Spinal cord (tissue), 10 donors: ENCODE measurements around the gene CTDSPL2. TPM values are rescaled to one million over a fixed set of nuclear protein-coding genes. Genes with fewer than 3 reads are reported as not detected.
"Not testable (repeated sequence)": the region's sequence is repeated elsewhere in the genome, so short reads cannot be mapped to it uniquely, and the experiment has no call there.

Experiments used
- DNase-seq, 6 donors: peaks; one replicate each; pipeline versions ENCODE4 v3.0.0 to v3.0.0-alpha.2; 2013 to 2015; ENCODE audit warnings: low spot score in 6 of 6, low read depth in 4 of 6
- H3K27ac ChIP-seq: one replicate; pipeline ENCODE4 v1.5.1; 2013; ENCODE audit warnings: low read depth, low read length, control low read depth
- H3K27me3 ChIP-seq: one replicate; pipeline ENCODE4 v1.6.1; 2013; ENCODE audit warnings: low read length; ENCODE audit not compliant: control insufficient read depth, insufficient read depth
- H3K36me3 ChIP-seq: one replicate; pipeline ENCODE4 v1.6.1; 2013; ENCODE audit warnings: low read length; ENCODE audit not compliant: control insufficient read depth, insufficient read depth
- H3K4me1 ChIP-seq: one replicate; pipeline ENCODE4 v1.6.1; 2013; ENCODE audit warnings: low read length; ENCODE audit not compliant: control insufficient read depth, insufficient read depth
- H3K4me3 ChIP-seq: one replicate; pipeline ENCODE4 v1.5.1; 2013; ENCODE audit warnings: low read depth, low read length, control low read depth
- H3K9me3 ChIP-seq: one replicate; pipeline ENCODE4 v1.6.1; 2013; ENCODE audit warnings: low read length; ENCODE audit not compliant: control insufficient read depth, insufficient read depth
- WGBS: methylation state at CpG from one replicate; pipeline ENCODE4 v1.1.5; 2013; ENCODE audit warnings: missing lambda C conversion rate; ENCODE audit not compliant: insufficient coverage; 5-methylcytosine and 5-hydroxymethylcytosine counted together
- polyA plus RNA-seq, 2 donors: library from polyadenylated mRNA; unstranded; fragments of 120-200 nt; gene quantifications; one replicate each; pipeline ENCODE4 v1.2.1, GENCODE V29; 2013; ENCODE audit not compliant: insufficient read length in 2 of 2
- total RNA-seq, 2 donors: library from RNA; depleted of rRNA in 1 of 2; stranded (reverse); fragments of 120-200 nt in 1 of 2; fragments of >200 nt in 1 of 2; gene quantifications; one replicate each; pipeline versions ENCODE4 v1.2.3 to v1.2.4, GENCODE V29; 2013 to 2014
- donor health status: healthy.

The CTDSPL2 gene
- total and polyA plus RNA-seq, 4 donors, result 29.7 to 123 (median 63.8) TPM

DNA sequence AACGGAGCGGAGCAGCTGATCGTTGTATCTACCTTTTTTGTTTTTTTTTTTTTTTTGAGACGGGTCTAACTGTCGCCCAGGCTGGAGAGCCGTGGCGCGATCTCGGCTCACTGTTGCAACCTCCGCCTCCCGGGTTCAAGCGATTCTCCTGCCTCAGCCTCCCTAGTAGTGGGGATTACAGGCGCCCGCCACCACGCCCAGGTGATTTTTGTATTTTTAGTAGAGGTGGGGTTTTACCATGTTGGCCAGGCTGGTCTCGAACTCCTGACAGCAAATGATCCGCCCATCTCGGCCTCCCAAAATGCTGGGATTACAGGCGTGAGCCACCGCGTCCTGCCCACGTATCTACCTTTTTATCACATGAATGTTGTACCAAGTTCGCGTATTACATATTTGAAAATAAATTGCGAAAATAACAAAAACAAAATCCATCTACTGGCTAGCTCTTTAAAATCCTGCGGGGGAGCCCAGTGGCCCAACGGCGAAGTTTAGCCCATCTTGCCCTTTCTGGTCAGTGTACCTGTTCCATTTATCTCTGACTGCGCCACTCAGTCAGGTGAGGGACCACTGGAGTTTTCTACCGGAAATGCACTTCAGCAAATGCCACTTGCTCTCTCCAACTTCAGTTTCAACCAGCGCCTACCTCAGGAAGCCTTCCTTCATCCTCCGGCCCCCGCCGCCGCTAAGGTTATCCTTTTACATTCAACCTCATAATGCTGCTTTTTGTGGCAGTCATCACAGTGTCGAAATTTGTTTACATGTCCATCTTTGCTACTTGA is 108.3 kb downstream of the CTDSPL2 start:
- Histone ChIP-seq H3K36me3 (peaks cover 14% of the 10 kb centered on the region), H3K27ac (peak overlapping the region; percentile 99), H3K27me3 (no peaks in the 10 kb centered on the region), H3K4me3 (peak overlapping the region; percentile 90), H3K9me3 (no peaks in the 10 kb centered on the region), H3K4me1 (peaks cover 13% of the 10 kb centered on the region)
- DNase-seq, result peak in 4 of 6 donors; percentile 2 to 75 (median 10)
- WGBS, result 48% methylated on average over 23 of the region's 36 CpGs

DNA sequence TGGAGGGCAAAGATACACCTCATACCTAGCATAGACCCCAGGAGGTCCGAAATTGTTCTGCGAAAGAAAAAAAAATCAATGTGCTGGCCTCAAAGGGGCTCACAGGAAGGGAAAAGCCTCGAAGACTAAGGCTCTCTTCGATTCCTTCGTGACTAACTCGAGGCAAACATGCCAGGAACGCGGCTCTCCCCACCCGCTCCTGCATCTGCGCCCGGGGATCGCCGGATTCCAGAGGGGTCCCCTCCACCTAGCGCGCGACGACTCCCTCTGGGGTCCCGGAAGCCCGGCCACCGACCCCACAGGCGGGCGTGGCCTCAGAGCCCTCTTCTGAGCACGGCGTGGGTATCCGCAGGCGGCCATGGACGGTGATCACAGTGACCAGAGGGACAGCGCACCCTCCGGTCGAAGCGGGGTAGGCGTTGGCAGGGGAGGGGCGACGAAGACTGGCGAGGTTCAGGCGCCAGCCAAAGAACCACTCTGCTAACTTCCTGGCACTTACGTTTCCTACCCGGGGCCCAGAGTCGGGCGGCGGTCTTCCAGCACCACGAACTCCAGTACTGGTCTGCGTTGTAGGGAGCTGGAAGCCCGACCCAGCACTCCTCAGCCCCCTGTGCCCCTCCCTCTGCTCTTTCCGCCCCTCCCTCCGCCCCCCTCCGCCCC is 109.0 kb downstream of the CTDSPL2 start:
- Histone ChIP-seq H3K9me3 (no peaks in the 10 kb centered on the region), H3K27me3 (no peaks in the 10 kb centered on the region), H3K4me3 (peak overlapping the region; percentile 90), H3K36me3 (peaks cover 14% of the 10 kb centered on the region), H3K4me1 (peaks cover 13% of the 10 kb centered on the region), H3K27ac (peak overlapping the region; percentile 99)
- WGBS, result 0% methylated on average over 35 of the region's 47 CpGs
- peak in 4 of 6 donors; percentile 50 to 80 (median 70) for DNase-seq

DNA sequence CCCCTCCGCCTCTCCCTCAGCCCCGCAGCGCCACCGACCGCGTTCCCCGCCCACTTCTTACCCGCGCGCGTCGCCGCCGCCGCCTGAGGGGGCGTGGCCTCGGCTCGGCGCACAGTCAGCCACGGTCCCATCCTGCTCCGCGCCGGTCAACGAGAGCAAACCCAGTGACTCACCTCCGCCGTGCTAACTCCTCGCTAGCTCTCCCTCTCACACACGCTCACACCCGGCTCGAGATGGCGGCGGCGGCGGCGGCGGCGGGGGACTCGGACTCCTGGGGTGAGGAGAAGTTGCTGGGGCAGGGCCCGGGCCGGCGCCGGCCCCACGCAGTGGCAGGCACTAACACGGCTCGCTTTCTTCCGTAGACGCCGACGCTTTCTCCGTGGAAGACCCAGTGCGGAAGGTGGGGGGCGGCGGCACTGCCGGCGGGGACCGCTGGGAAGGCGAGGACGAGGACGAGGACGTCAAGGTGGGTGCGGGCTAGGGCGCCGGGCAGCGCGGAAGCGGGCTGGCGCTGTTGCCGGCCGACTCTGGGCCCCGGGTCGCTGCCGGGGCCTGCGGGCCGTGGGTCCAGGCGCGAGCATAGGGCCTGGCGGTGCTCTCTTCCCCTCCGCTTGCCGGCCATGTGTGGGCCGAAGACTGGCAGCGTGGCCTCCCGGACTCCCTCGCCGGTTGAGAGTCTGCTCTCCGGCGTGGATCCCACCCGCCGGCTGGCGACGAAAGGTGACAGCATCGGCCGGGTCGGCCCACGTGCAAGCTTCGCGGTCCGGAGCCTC is 109.7 kb downstream of the CTDSPL2 start, which contains the start of gene EIF3J:
Gene EIF3J (plus strand): TSS at position 186 of the 773 bp plus-strand sequence. CDS start 48 bp downstream, at position 234.
- H3K36me3 ChIP-seq, result peaks cover 14% of the 10 kb centered on the region
- peaks cover 13% of the 10 kb centered on the region for H3K4me1 ChIP-seq
- DNase-seq, result peak; percentile 78 to 98 (median 92)
- WGBS, result under 1% methylated on average over 95 of the region's 97 CpGs
- H3K4me3 ChIP-seq, result peak within 1 kb of the TSS; percentile 90
- H3K27me3 ChIP-seq, result no peaks in the 10 kb centered on the region
- no peaks in the 10 kb centered on the region for H3K9me3 ChIP-seq
- H3K27ac ChIP-seq, result peak within 1 kb of the TSS; percentile 99

DNA sequence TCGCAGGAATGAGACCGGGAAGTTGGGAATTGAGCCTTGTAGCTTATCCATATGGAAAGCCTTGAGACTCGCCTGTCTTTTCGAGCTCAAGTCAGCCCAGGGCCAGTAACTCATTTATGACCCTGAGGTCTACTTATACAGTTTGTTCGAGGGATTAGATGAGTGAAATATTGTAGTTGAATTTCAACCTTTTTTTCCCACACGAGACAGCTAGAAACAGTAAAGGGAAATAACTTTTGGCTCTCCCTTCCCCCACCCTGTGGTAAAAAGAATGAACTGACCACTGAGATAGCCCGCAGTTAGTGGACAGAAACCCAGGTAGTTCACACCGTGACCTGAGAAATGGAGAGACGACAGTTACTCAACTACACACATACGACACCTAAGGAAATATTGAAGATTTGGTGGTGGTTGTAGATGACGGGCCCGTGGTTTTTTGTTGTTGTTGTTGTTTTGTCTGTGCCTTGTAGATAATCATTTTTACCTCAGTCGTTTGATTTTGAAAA is 110.4 kb downstream of the CTDSPL2 start:
- Histone ChIP-seq H3K27ac (peak overlapping the region; percentile 89), H3K4me3 (peak overlapping the region; percentile 90)

DNA sequence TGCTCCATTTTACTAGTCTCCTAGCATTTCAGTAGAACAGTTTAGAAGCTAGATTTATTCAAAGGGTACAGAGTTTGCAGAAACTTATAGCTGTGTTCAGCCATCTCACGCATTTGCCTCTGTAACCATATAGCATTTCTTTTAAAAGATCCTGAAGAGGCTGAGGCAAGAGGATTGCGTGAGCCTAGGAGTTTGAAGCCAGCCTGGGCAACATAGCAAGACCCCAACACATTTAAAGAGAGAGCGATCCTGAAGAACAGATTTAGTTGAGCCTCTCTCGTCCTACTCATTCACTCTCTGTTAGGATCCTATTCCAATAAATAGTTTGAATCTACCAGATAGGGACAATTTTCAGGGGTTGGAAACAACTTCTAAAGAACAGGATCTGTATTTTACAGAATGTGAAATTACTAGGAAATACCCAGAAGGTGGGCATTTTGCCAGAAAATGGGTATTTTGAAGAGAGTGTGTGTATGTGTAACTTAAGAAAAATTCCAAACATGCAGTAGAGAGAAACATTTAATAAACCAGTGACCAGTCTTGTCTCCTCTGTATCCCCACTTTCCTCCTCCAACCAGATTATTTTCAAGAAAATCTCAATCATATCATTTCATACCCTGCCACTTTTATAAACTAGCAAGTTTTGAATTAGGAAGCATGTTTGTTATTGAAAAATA is 114.0 kb downstream of the CTDSPL2 start:
- 100% methylated on average over 1 of the region's 4 CpGs for WGBS
- DNase-seq, result no peak
- H3K9me3 ChIP-seq, result no peaks in the 10 kb centered on the region

More for the DNA sequence above, 110.4 kb downstream of the CTDSPL2 start:
- Histone ChIP-seq H3K4me1 (peaks cover 13% of the 10 kb centered on the region), H3K9me3 (no peaks in the 10 kb centered on the region), H3K36me3 (peaks cover 14% of the 10 kb centered on the region), H3K27me3 (no peaks in the 10 kb centered on the region)
- no peak for DNase-seq
- 0% methylated on average over 3 of the region's 13 CpGs for WGBS

DNA sequence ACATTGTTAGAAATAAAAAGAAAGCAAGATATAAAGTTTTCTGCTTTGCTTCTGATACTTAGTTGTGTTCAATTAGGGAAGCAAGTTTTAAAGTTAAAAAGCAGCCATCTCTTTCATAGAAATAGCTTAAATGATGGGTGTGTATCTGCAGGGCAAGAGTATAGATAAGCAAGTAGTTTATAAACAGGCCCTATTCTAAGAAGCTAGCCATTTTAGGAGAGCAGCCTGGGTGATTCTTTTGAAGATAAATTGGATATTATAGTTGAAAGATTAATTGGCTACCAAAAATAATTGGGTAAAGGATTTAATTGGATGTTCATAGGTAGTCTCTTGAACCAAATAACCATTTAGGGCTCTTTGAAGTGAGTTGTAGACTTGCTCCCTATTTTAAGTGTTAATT is 115.2 kb downstream of the CTDSPL2 start:
- H3K27me3 ChIP-seq, result no peaks in the 10 kb centered on the region
- DNase-seq, result no peak
- peaks cover 9% of the 10 kb centered on the region for H3K36me3 ChIP-seq
- no peaks in the 10 kb centered on the region for H3K9me3 ChIP-seq
- no peak overlapping the region for H3K27ac ChIP-seq
- no peaks in the 10 kb centered on the region for H3K4me1 ChIP-seq
- no peak overlapping the region for H3K4me3 ChIP-seq

More for the DNA sequence above, 114.0 kb downstream of the CTDSPL2 start:
- Histone ChIP-seq H3K4me3 (no peak overlapping the region), H3K4me1 (no peaks in the 10 kb centered on the region), H3K27ac (no peak overlapping the region), H3K27me3 (no peaks in the 10 kb centered on the region), H3K36me3 (peaks cover 9% of the 10 kb centered on the region)

DNA sequence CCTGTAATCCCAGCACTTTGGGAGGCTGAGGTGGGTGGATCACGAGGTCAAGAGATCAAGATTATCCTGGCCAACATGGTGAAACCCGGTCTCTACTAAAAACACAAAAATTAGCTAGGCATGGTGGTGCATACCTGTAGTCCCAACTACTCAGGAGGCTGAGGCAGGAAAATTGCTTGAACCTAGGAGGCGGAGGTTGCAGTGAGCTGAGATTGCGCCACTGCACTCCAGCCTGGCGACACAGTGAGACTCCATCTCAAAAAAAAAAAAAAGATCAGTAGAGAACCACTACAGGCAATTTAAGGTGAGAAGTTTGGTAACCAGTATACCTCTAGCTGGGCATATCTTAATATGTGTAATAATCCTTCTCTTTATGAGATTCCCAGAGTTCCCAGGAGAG is 117.3 kb downstream of the CTDSPL2 start:
- not testable (repeated sequence) for H3K27ac ChIP-seq, H3K27me3 ChIP-seq, H3K36me3 ChIP-seq, H3K9me3 ChIP-seq, H3K4me3 ChIP-seq, H3K4me1 ChIP-seq, DNase-seq
- no CpG with 5 or more reads among the region's 5 CpGs for WGBS

DNA sequence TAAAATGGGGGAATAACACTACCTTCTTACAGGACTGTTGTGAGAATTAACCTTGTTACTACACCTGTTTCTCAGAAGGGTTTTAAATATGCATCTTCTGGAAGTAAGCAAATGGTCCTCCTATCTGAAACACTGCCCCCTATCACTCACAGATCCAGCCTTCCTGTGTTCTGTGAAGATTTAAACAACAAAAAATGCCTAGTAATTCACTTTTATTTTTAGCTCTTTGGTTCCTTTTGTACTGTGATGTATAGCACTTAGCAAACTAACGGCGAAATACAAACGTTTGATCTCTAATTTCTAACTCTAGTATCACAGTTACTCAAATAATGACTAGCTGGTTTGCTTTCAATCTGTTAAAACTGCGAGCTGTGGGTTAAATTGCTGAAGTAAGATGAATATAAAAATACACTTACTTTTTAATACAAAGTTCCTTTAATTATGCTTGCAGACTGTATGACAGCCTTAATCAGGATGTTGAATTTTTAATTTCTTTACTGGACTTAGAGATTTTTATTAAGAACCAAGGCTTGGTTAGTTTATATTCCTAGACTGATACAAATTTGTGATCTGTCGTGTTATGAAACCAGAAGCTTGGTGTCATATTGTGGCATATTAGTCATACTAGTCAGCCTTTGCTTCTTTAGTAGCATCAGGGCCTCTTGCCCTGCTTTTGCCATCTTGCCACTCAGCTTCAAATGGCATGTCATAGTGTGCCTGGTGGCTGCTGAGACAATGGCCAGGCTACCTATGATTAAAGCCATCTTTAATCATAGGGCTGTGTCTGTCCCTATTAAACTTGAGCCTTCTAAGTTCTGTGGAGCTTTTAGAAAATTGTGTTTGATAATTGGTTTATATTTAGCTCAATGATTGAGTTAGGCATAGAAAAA is 118.7 kb downstream of the CTDSPL2 start:
- Histone ChIP-seq H3K9me3 (no peaks in the 10 kb centered on the region), H3K27ac (no peak overlapping the region), H3K27me3 (no peaks in the 10 kb centered on the region), H3K36me3 (peaks cover 2% of the 10 kb centered on the region), H3K4me1 (no peaks in the 10 kb centered on the region), H3K4me3 (no peak overlapping the region)
- 88% methylated on average over 1 of the region's 5 CpGs for WGBS
- no peak for DNase-seq
